IMR-90 (cell line): ENCODE data around the gene SHROOM4.

Experiments
- CEBPB ChIP-seq: IDR thresholded peaks from 2 replicates; pipeline ENCODE4 v1.6.1; 2012; ENCODE audit warnings: low read depth, low read length, improper control_type of control experiment
- MXI1 ChIP-seq: IDR thresholded peaks from 2 replicates; pipeline ENCODE4 v1.6.1; 2012; ENCODE audit warnings: low read depth, mild to moderate bottlenecking, low read length, moderate library complexity, borderline replicate concordance
- POLR2A ChIP-seq: IDR thresholded peaks from 2 replicates; pipeline ENCODE4 v1.6.1; 2012; ENCODE audit warnings: mild to moderate bottlenecking, low read depth, low read length
- RAD21 ChIP-seq: IDR thresholded peaks from 2 replicates; pipeline ENCODE4 v1.6.1; 2012; ENCODE audit warnings: low read length, improper control_type of control experiment
- RCOR1 ChIP-seq: IDR thresholded peaks from 2 replicates; pipeline ENCODE4 v1.6.1; 2012; ENCODE audit warnings: mild to moderate bottlenecking, low read length, improper control_type of control experiment; ENCODE audit not compliant: insufficient replicate concordance
- TF ChIP-seq, protein P1 (sequence below): conservative IDR thresholded peaks from 2 replicates; pipeline ENCODE4 v1.5.1; 2012; ENCODE audit warnings: mild to moderate bottlenecking, low read depth, low read length, improper control_type of control experiment
- TF ChIP-seq, protein P2 (sequence below): fragments of 150-350 bp; IDR thresholded peaks from 2 replicates; pipeline ENCODE4 v1.6.1; 2016; ENCODE audit warnings: low read depth, mild to moderate bottlenecking, low read length, moderate library complexity, borderline replicate concordance

DNA sequence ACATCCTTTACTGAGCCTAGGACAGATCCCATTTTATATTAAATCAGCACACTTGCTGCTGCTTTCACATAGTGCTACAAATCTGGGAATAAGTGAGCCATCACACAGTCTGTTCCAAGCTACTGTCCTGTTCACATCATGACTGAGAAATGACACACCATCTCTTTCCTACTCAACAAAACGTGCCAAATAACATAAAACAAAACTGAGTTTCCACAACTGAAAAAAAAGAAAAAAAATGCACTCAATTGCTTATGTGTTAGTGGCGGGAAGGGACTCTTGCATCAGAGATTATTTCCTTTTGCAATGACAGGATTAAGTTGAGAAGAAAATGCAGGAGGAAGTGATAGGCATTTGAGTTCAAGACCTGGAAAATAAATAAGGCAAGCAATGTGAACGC lies 109.0 kb downstream of the SHROOM4 start:
- TF ChIP-seq, protein P1, sequence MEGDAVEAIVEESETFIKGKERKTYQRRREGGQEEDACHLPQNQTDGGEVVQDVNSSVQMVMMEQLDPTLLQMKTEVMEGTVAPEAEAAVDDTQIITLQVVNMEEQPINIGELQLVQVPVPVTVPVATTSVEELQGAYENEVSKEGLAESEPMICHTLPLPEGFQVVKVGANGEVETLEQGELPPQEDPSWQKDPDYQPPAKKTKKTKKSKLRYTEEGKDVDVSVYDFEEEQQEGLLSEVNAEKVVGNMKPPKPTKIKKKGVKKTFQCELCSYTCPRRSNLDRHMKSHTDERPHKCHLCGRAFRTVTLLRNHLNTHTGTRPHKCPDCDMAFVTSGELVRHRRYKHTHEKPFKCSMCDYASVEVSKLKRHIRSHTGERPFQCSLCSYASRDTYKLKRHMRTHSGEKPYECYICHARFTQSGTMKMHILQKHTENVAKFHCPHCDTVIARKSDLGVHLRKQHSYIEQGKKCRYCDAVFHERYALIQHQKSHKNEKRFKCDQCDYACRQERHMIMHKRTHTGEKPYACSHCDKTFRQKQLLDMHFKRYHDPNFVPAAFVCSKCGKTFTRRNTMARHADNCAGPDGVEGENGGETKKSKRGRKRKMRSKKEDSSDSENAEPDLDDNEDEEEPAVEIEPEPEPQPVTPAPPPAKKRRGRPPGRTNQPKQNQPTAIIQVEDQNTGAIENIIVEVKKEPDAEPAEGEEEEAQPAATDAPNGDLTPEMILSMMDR: no peak
- TF ChIP-seq POLR2A (no peak), MXI1 (no peak), RAD21 (no peak), CEBPB (no peak), RCOR1 (no peak)
- TF ChIP-seq, protein P2, sequence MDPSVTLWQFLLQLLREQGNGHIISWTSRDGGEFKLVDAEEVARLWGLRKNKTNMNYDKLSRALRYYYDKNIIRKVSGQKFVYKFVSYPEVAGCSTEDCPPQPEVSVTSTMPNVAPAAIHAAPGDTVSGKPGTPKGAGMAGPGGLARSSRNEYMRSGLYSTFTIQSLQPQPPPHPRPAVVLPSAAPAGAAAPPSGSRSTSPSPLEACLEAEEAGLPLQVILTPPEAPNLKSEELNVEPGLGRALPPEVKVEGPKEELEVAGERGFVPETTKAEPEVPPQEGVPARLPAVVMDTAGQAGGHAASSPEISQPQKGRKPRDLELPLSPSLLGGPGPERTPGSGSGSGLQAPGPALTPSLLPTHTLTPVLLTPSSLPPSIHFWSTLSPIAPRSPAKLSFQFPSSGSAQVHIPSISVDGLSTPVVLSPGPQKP: no peak
